CD4-positive, CD25-positive, alpha-beta regulatory T cell (primary cell): Measurements from ENCODE around the gene MSI2. TPM values are rescaled to one million over a fixed set of nuclear protein-coding genes. Genes with fewer than 3 reads are reported as not detected.

Experiments used
- ATAC-seq, 2 donors: fragments of 150-1000 bp; cut with Tn5 transposase; one replicate each; pipeline ENCODE4 v1.10.0; 2021; ENCODE audit warnings: low read depth in 2 of 2, moderate number of reproducible peaks in 2 of 2, moderate library complexity in 1 of 2
- DNase-seq, 3 donors: peaks; one replicate each; pipeline versions ENCODE4 v3.0.0 to v3.0.0-alpha.2; 2012 to 2022; ENCODE audit warnings: mixed read lengths in 1 of 3
- H3K27ac ChIP-seq: one replicate; pipeline ENCODE4 v1.7.0; 2013; ENCODE audit warnings: mild to moderate bottlenecking, low read length; ENCODE audit not compliant: insufficient read depth, poor library complexity, severe bottlenecking
- H3K27me3 ChIP-seq: one replicate; pipeline ENCODE4 v1.7.0; 2013; ENCODE audit warnings: low read length; ENCODE audit not compliant: control insufficient read depth, insufficient read depth
- H3K36me3 ChIP-seq: one replicate; pipeline ENCODE4 v1.7.0; 2013; ENCODE audit warnings: mild to moderate bottlenecking, low read length, moderate library complexity; ENCODE audit not compliant: control insufficient read depth, insufficient read depth
- H3K4me1 ChIP-seq: 2 replicates; pipeline ENCODE4 v1.7.0; 2013; ENCODE audit warnings: mild to moderate bottlenecking, low read length; ENCODE audit not compliant: insufficient read depth, control insufficient read depth, poor library complexity, severe bottlenecking
- H3K4me3 ChIP-seq: one replicate; pipeline ENCODE4 v1.7.0; 2013; ENCODE audit warnings: low read depth, mild to moderate bottlenecking, low read length, moderate library complexity
- H3K9me3 ChIP-seq, 2 experiments: 1 replicate in 1 of 2; 2 replicates in 1 of 2; pipeline ENCODE4 v1.7.0; 2013; ENCODE audit warnings: low read length in 2 of 2, mild to moderate bottlenecking in 1 of 2, moderate library complexity in 1 of 2; ENCODE audit not compliant: control insufficient read depth in 2 of 2
- H3K27ac Mint-ChIP-seq, 3 donors: one replicate each; pipeline ENCODE4 v1.8.0; 2020 to 2022; ENCODE audit warnings: mild to moderate bottlenecking in 3 of 3, mixed read lengths in 3 of 3, moderate library complexity in 2 of 3
- H3K27me3 Mint-ChIP-seq: one replicate; pipeline ENCODE4 v1.8.0; 2022; ENCODE audit warnings: mild to moderate bottlenecking, mixed read lengths
- H3K36me3 Mint-ChIP-seq: one replicate; pipeline ENCODE4 v1.8.0; 2020; ENCODE audit warnings: mixed read lengths
- H3K4me1 Mint-ChIP-seq, 4 donors: one replicate each; pipeline ENCODE4 v1.8.0; 2020 to 2022; ENCODE audit warnings: mixed read lengths in 4 of 4, mild to moderate bottlenecking in 1 of 4
- H3K4me3 Mint-ChIP-seq, 4 donors: one replicate each; pipeline ENCODE4 v1.8.0; 2020 to 2022; ENCODE audit warnings: mild to moderate bottlenecking in 4 of 4, mixed read lengths in 4 of 4, moderate library complexity in 3 of 4
- H3K9me3 Mint-ChIP-seq, 7 donors: one replicate each; pipeline ENCODE4 v1.8.0; 2020 to 2022; ENCODE audit warnings: mixed read lengths in 7 of 7, mild to moderate bottlenecking in 3 of 7, moderate library complexity in 2 of 7
- polyA plus RNA-seq, 4 donors: library from polyadenylated mRNA; unstranded; fragments of 300-500 nt; fragmentation: Illumina TruSeq; gene quantifications; one replicate each; pipeline ENCODE4 v1.2.3, GENCODE V29; 2021
- total RNA-seq: library from RNA; stranded (reverse); gene quantifications from one replicate; pipeline ENCODE4 v1.2.3, GENCODE V29; 2022

MSI2 gene
- total and polyA plus RNA-seq, 5 donors from 2014 or later: 3.2 to 177 (median 3.4) TPM

DNA sequence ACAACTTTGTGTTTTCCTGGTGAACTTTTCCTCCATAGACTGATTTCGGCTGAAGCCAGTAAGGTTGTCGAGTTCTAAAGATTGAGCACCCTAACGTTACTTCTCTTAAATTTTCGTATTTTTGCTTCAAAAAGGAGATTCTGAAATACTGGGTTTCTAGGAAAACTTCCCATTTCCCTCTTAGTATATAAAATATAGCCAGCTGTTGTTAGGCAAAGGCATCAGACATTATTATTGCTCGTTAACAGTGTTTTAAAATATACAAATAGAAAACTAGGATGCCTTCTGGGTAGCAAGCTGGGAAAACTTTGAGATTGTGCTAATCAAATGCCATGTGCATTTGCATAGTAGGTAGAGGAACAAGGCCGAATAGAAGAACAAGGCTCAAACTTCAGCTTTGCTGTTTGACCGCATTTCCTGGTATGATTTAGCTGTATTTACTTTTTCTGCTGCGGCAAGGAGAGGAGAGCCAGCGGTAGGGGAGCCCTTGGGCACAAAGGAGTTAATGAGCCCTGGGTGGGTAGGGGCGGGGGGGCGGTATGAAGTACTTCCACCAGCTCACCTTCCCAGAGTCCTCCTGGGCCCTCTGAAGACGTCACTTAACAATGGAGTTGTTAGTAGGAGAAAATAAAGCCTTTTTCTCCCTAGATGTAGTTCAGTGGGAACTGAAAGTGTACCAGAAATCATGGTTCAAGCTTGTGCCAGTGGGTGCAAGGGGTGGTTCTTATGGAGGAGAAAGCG lies 151.9 kb downstream of the MSI2 start:
- H3K27ac Mint-ChIP-seq: peak overlapping the region in 2 of 3 donors; percentile 62 to 91
- peaks cover 14% of the 10 kb centered on the region for H3K36me3 ChIP-seq
- DNase-seq: peak in 2 of 3 donors; percentile 11 to 65
- peak overlapping the region; percentile 8 for H3K4me3 ChIP-seq
- H3K36me3 Mint-ChIP-seq: peaks cover 20% of the 10 kb centered on the region
- ATAC-seq: peak; percentile 40 to 47
- no peaks in the 10 kb centered on the region for H3K9me3 Mint-ChIP-seq
- H3K9me3 ChIP-seq: no peaks in the 10 kb centered on the region
- H3K4me1 ChIP-seq: peaks cover 21% of the 10 kb centered on the region
- no peaks in the 10 kb centered on the region for H3K27me3 ChIP-seq
- H3K4me1 Mint-ChIP-seq: peaks cover 39 to 55% (median 50%) of the 10 kb centered on the region in 4 donors
- no peaks in the 10 kb centered on the region for H3K27me3 Mint-ChIP-seq
- peak overlapping the region; percentile 42 to 83 (median 64) for H3K4me3 Mint-ChIP-seq
- H3K27ac ChIP-seq: no peak overlapping the region

DNA sequence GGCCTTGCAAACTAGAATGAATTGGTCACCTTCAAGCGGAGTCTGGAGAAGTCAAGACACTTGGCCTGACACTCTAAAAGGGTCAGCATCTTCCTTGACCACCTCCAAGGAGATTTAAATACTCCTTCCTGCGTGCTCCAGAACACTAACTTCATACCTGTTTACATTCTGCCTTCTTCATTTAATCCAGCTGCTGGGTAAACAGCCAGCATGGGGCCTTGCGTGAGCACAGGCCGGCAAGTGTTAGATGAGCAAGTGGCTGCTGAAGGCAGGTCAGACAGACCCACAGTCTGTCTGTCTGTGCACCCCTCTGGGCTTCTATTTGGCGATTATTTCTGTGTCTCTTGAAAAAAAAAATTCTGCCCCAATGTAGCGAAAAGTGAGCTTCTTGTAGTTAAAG lies 153.8 kb downstream of the MSI2 start:
- Mint-ChIP-seq H3K27me3 (no peaks in the 10 kb centered on the region), H3K4me3 (no peak overlapping the region), H3K36me3 (peaks cover 16% of the 10 kb centered on the region), H3K27ac (no peak overlapping the region), H3K9me3 (no peaks in the 10 kb centered on the region), H3K4me1 (peaks cover 46 to 58% (median 49%) of the 10 kb centered on the region in 4 donors)
- no peak overlapping the region for H3K4me3 ChIP-seq
- H3K27me3 ChIP-seq: no peaks in the 10 kb centered on the region
- H3K4me1 ChIP-seq: peaks cover 21% of the 10 kb centered on the region
- no peak for ATAC-seq
- no peaks in the 10 kb centered on the region for H3K9me3 ChIP-seq
- no peak for DNase-seq
- H3K36me3 ChIP-seq: no peaks in the 10 kb centered on the region
- H3K27ac ChIP-seq: no peak overlapping the region

DNA sequence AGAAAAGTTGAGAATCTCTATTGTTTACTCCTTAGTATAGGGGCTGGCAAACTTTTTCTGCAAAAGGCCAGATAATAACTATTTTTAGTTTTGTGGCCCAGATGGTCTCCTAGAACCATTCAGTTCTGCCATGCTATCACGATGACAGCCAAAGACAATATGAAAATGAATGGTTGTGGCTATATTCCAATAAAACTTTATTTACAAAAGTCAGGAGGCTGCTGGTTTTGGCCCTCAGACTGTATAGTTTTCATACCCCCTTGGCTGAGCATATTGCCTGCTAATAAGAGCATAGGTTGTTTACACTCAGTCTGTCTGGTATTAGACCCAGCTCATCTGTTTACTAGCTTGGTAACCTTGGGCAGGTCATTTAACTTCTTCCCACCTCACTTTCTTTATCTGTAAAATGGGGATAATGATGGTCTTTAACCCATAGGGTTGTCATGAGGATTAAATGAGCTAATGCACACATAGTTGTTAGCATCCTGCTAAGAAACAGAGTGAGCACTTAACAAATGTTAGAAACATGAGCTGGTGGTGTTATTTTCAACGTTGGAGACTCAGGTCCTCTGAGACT lies 156.3 kb downstream of the MSI2 start:
- peaks cover 0 to 2% (median 0%) of the 10 kb centered on the region in 7 donors for H3K9me3 Mint-ChIP-seq
- no peak for ATAC-seq
- Histone ChIP-seq H3K27me3 (no peaks in the 10 kb centered on the region), H3K4me3 (no peak overlapping the region), H3K9me3 (no peaks in the 10 kb centered on the region), H3K27ac (no peak overlapping the region), H3K36me3 (peaks cover 4% of the 10 kb centered on the region), H3K4me1 (peaks cover 11% of the 10 kb centered on the region)
- H3K27ac Mint-ChIP-seq: no peak overlapping the region
- no peaks in the 10 kb centered on the region for H3K27me3 Mint-ChIP-seq
- no peak for DNase-seq
- H3K4me1 Mint-ChIP-seq: peaks cover 26 to 53% (median 43%) of the 10 kb centered on the region in 4 donors
- H3K36me3 Mint-ChIP-seq: peaks cover 29% of the 10 kb centered on the region
- no peak overlapping the region for H3K4me3 Mint-ChIP-seq

DNA sequence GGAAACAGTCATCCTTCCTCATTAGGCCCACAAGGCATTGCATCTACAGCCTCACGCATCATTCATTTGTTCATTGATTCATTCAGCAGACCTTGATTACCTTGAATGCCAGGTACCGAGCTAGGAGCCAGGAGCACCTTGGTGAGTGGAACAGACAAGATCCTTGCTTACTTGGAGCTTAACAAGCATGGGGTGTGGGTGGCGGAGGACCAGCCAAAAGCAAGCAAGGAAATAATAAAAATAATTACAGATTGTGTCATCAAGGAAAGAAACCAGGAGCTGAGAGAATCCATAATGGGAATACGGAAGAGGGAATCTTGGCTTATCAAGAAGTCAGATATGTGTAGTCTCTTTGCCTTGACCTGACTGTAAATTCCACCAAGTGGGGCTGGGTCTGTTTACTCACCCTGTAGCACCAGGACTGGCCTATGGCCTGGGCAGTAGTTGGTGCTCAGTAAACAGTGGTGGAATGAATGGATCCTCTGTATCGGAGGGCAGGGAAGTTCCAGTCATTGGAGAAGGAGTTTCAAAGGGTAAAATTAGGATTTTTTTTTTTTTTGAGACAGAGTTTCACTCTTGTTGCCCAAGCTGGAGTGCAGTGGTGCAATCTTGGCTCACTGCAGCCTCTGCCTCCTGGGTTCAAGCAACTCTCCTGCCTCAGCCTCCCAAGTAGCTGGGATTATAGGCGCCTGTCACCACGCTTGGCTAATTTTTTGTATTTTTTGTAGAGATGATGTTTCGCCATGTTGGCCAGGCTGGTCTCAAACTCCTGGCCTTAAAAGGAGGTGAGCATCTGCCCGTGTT lies 157.7 kb downstream of the MSI2 start:
- peaks cover 29% of the 10 kb centered on the region for H3K36me3 Mint-ChIP-seq
- H3K4me3 Mint-ChIP-seq: no peak overlapping the region
- peaks cover 0 to 2% (median 0%) of the 10 kb centered on the region in 7 donors for H3K9me3 Mint-ChIP-seq
- H3K27ac Mint-ChIP-seq: peak overlapping the region in 2 of 3 donors; percentile 7 to 22
- Histone ChIP-seq H3K27me3 (no peaks in the 10 kb centered on the region), H3K27ac (no peak overlapping the region), H3K36me3 (peaks cover 4% of the 10 kb centered on the region), H3K4me3 (no peak overlapping the region), H3K4me1 (no peaks in the 10 kb centered on the region), H3K9me3 (no peaks in the 10 kb centered on the region)
- no peaks in the 10 kb centered on the region for H3K27me3 Mint-ChIP-seq
- DNase-seq (no peak), ATAC-seq (no peak)
- H3K4me1 Mint-ChIP-seq: peaks cover 16 to 42% (median 35%) of the 10 kb centered on the region in 4 donors

DNA sequence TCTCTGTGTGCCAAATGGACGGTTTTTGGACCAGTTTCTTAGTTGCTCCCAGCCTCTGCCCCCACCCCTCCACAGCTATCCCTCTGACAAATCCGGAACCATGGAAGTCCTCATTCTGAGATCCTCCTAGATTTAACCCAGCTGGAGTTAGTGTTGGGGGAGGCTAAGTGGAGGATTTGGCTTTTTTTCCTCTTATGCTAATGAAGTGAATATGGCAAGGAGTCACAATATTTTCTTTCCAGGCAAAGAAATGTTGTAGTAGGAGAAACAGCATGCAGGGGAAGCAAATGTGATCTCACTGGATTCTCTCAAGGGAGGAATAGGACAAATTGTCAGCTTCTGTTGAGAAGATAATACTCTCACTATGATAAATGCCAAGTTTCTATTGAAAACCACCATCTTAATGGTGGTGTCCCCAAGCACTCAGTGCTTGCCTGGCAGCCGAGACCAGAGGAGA lies 159.5 kb downstream of the MSI2 start:
- Mint-ChIP-seq H3K9me3 (peaks cover 0 to 2% (median 0%) of the 10 kb centered on the region in 7 donors), H3K27me3 (no peaks in the 10 kb centered on the region), H3K36me3 (peaks cover 34% of the 10 kb centered on the region), H3K4me3 (no peak overlapping the region), H3K27ac (peak overlapping the region in 2 of 3 donors; percentile 26 to 33), H3K4me1 (peaks cover 5 to 44% (median 30%) of the 10 kb centered on the region in 4 donors)
- H3K4me3 ChIP-seq: no peak overlapping the region
- H3K27me3 ChIP-seq: no peaks in the 10 kb centered on the region
- DNase-seq (no peak), ATAC-seq (no peak)
- no peaks in the 10 kb centered on the region for H3K4me1 ChIP-seq
- H3K27ac ChIP-seq: no peak overlapping the region
- no peaks in the 10 kb centered on the region for H3K9me3 ChIP-seq
- peaks cover 8% of the 10 kb centered on the region for H3K36me3 ChIP-seq

DNA sequence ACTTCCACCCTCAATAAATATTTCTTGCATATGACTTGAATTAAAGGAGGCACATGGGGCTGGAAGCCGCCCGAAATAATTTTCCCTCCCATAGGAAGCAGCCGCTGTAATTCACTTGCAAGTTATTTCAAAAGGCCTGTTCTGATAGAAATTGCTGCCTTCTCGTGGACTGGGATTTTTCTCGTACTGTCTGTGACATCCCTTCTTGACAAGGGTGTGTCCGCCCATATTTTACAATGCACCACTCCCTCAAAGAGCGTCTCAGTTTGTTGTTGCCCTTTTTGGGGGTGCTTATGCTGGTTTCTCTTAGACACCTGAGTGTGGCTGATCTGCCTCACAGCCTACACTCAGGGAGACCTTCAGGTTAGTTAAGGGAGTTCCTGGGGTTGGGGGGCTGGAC lies 160.0 kb downstream of the MSI2 start:
- Histone ChIP-seq H3K27ac (no peak overlapping the region), H3K36me3 (peaks cover 8% of the 10 kb centered on the region), H3K4me1 (no peaks in the 10 kb centered on the region), H3K9me3 (no peaks in the 10 kb centered on the region), H3K27me3 (no peaks in the 10 kb centered on the region), H3K4me3 (no peak overlapping the region)
- DNase-seq (no peak), ATAC-seq (no peak)
- peak overlapping the region in 1 of 3 donors; percentile 79 for H3K27ac Mint-ChIP-seq
- H3K36me3 Mint-ChIP-seq: peaks cover 34% of the 10 kb centered on the region
- no peaks in the 10 kb centered on the region for H3K27me3 Mint-ChIP-seq
- H3K9me3 Mint-ChIP-seq: peaks cover 0 to 2% (median 0%) of the 10 kb centered on the region in 7 donors
- peaks cover 5 to 47% (median 31%) of the 10 kb centered on the region in 4 donors for H3K4me1 Mint-ChIP-seq
- H3K4me3 Mint-ChIP-seq: no peak overlapping the region

DNA sequence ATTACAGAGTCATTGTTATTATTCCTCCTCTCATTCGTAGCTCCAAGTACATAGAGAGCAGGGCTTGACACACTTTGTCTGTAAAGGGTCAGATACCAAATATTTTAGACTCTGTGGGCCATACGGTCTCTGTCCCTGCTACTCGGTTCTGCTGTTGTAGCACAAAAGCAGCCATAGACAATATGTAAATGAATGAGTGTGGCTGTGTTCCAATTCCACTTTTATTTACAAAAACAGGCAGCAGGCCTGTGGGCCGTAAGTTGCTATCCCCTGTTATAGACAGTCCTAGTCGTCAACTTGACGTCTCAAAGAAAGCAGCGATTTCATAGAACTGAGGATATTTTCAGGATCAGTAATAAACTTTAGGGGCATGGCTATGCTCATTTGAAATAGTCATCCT lies 161.6 kb downstream of the MSI2 start:
- DNase-seq: no peak
- no peak for ATAC-seq
- Mint-ChIP-seq H3K4me1 (peaks cover 5 to 62% (median 33%) of the 10 kb centered on the region in 4 donors), H3K27ac (no peak overlapping the region), H3K9me3 (peaks cover 0 to 2% (median 0%) of the 10 kb centered on the region in 7 donors), H3K36me3 (peaks cover 34% of the 10 kb centered on the region), H3K27me3 (no peaks in the 10 kb centered on the region), H3K4me3 (no peak overlapping the region)
- peaks cover 8% of the 10 kb centered on the region for H3K36me3 ChIP-seq
- H3K27me3 ChIP-seq: no peaks in the 10 kb centered on the region
- no peak overlapping the region for H3K4me3 ChIP-seq
- H3K27ac ChIP-seq: no peak overlapping the region
- no peaks in the 10 kb centered on the region for H3K9me3 ChIP-seq
- H3K4me1 ChIP-seq: no peaks in the 10 kb centered on the region
